HCT116 (cell line): ENCODE data around the gene GDPD2. TPM values are rescaled to one million over a fixed set of nuclear protein-coding genes. Genes with fewer than 3 reads are reported as not detected.
A peak's percentile ranks its signal among the peaks of the same experiment; 100 is the strongest.

Experiments used
- ATAC-seq: fragments of 200-7000 bp; cut with Tn5 transposase; 2 replicates; pipeline ENCODE4 v1.9.1; 2020; ENCODE audit warnings: mild to moderate bottlenecking, moderate library complexity
- BruUV-seq: library from RNA; stranded (reverse); fragments of 400-500 nt; replicated peaks from 2 replicates; lab custom pipeline; 2021; lab: Mats Ljungman, UMichigan
- CTCF ChIA-PET: fragments of 300-600 bp; sonication (Branson Sonifier 250); formaldehyde crosslinking; loops from one replicate; lab custom pipeline; 2021; ENCODE audit warnings: antibody characterized with exemption; lab: Charles Lee
- POLR2A ChIA-PET: fragments of 300-600, 350-600 bp; sonication (Branson Sonifier 250); formaldehyde crosslinking; loops from one replicate; lab custom pipeline; 2021; ENCODE audit warnings: antibody characterized with exemption; lab: Charles Lee
- RAD21 ChIA-PET, 2 experiments: fragments of 300-600 bp; sonication (Branson Sonifier 250); formaldehyde crosslinking; loops; one replicate each; lab custom pipeline; 2023; ENCODE audit warnings: low total read pairs in 2 of 2; ENCODE audit not compliant: uncharacterized antibody in 2 of 2, unreplicated experiment in 2 of 2, low non-redundant PET in 1 of 2; lab: Charles Lee
- DNase-seq: peaks from one replicate; pipeline ENCODE4 v3.0.0-alpha.2; 2010; ENCODE audit warnings: low read depth, low spot score
- H2AFZ ChIP-seq: fragments of 200-600 bp; shearing (Covaris generic), sonication (generic); 2 replicates; pipeline ENCODE4 v1.6.1; 2017; ENCODE audit warnings: low read depth, mixed run types, mixed read lengths, antibody characterized with exemption, low read length; ENCODE audit not compliant: poor library complexity, severe bottlenecking
- H3K27ac ChIP-seq: 2 replicates; pipeline ENCODE4 v1.5.1; 2012; ENCODE audit warnings: low read depth, low read length
- H3K27me3 ChIP-seq: fragments of 200-600 bp; sonication (generic); 2 replicates; pipeline ENCODE4 v1.6.1; 2016; ENCODE audit warnings: mixed run types, low read length, mixed read lengths; ENCODE audit not compliant: insufficient read depth
- H3K36me3 ChIP-seq, 2 experiments: fragments of 200-500 bp in 1 of 2; fragments of 200-600 bp in 1 of 2; sonication (Bioruptor generic) in 1 of 2; sonication (generic) in 1 of 2; 2 replicates each; pipeline versions ENCODE4 v1.5.1 to v1.6.1; 2014 to 2016; ENCODE audit warnings: low read length in 2 of 2, inconsistent platforms in 1 of 2, mixed read lengths in 1 of 2, mixed run types in 1 of 2; ENCODE audit not compliant: insufficient read depth in 2 of 2, control insufficient read depth in 1 of 2
- H3K4me1 ChIP-seq, 2 experiments: fragments of 200-600 bp in 1 of 2; sonication (generic) in 1 of 2; 2 replicates each; pipeline versions ENCODE4 v1.5.1 to v1.6.1; 2012 to 2017; ENCODE audit warnings: low read length in 2 of 2, inconsistent platforms in 1 of 2, mild to moderate bottlenecking in 1 of 2, mixed read lengths in 1 of 2, mixed run types in 1 of 2, moderate library complexity in 1 of 2; ENCODE audit not compliant: insufficient read depth in 2 of 2, control insufficient read depth in 1 of 2
- H3K4me2 ChIP-seq: fragments of 200-600 bp; sonication (generic); 2 replicates; pipeline ENCODE4 v1.6.1; 2017; ENCODE audit warnings: mixed run types, low read length, mixed read lengths
- H3K4me3 ChIP-seq, 2 experiments: fragments of 200-600 bp in 1 of 2; sonication (generic) in 1 of 2; replicated peaks in 1 of 2; 2 replicates each; pipeline ENCODE4 v1.5.1; 2011 to 2016; ENCODE audit warnings: low read length in 2 of 2, control low read depth in 1 of 2, low read depth in 1 of 2, mild to moderate bottlenecking in 1 of 2, mixed read lengths in 1 of 2, mixed run types in 1 of 2
- H3K79me2 ChIP-seq: fragments of 200-600 bp; sonication (generic); 2 replicates; pipeline ENCODE4 v1.6.1; 2017; ENCODE audit warnings: mild to moderate bottlenecking, mixed run types, low read length, moderate library complexity, mixed read lengths; ENCODE audit not compliant: insufficient read depth
- H3K9ac ChIP-seq: fragments of 200-600 bp; sonication (generic); 2 replicates; pipeline ENCODE4 v1.6.1; 2016; ENCODE audit warnings: low read length, mixed read lengths
- H3K9me2 ChIP-seq: fragments of 200-600 bp; sonication (generic), shearing (Covaris generic); 2 replicates; pipeline ENCODE4 v1.6.1; 2017; ENCODE audit warnings: mixed run types, mild to moderate bottlenecking, moderate library complexity; ENCODE audit not compliant: insufficient read depth
- H3K9me3 ChIP-seq, 2 experiments: fragments of 200-500 bp in 1 of 2; fragments of 200-600 bp in 1 of 2; sonication (Bioruptor generic) in 1 of 2; sonication (generic) in 1 of 2; 2 replicates each; pipeline ENCODE4 v1.6.1; 2014 to 2017; ENCODE audit warnings: low read length in 2 of 2, mixed read lengths in 2 of 2, inconsistent platforms in 1 of 2, low read depth in 1 of 2, mild to moderate bottlenecking in 1 of 2, mixed run types in 1 of 2, moderate library complexity in 1 of 2; ENCODE audit not compliant: control insufficient read depth in 1 of 2, insufficient read depth in 1 of 2
- H4K20me1 ChIP-seq: fragments of 200-600 bp; sonication (generic), shearing (Covaris generic); 2 replicates; pipeline ENCODE4 v1.6.1; 2017; ENCODE audit warnings: mixed run types, mild to moderate bottlenecking, moderate library complexity; ENCODE audit not compliant: insufficient read depth
- EZH2phosphoT487 ChIP-seq: fragments of 200-600 bp; IDR thresholded peaks from 2 replicates; pipeline ENCODE4 v1.6.1; 2018; ENCODE audit warnings: antibody characterized with exemption, borderline replicate concordance
- SIN3A ChIP-seq: IDR thresholded peaks from 2 replicates; pipeline ENCODE4 v1.6.1; 2012; ENCODE audit warnings: low read depth
- YY1 ChIP-seq: IDR thresholded peaks from 2 replicates; pipeline ENCODE4 v1.6.1; 2011; ENCODE audit warnings: low read length, low read depth, moderate library complexity, mild to moderate bottlenecking; ENCODE audit not compliant: insufficient replicate concordance; ENCODE audit errors: extremely low read depth
- ZFX ChIP-seq: fragments of 450-650 bp; IDR thresholded peaks from 2 replicates; pipeline ENCODE4 v1.6.1; 2017
- intact Hi-C: fragments of 100-400 bp; cut with micrococcal nuclease; formaldehyde crosslinking; loops from 2 replicates; pipeline ENCODE4 v1.10.0; 2022
- total RNA-seq: library from RNA; stranded (reverse); gene quantifications from one replicate; pipeline ENCODE4 v1.2.1, GENCODE V29; 2021; ENCODE audit not compliant: unreplicated experiment
- TF ChIP-seq, protein P1 (sequence below): IDR thresholded peaks from 2 replicates; pipeline ENCODE4 v1.6.1; 2012
- TF ChIP-seq, protein P2 (sequence below), 3 experiments: fragments of 200-600 bp in 1 of 3; sonication (generic) in 1 of 3; IDR thresholded peaks in 2 of 3; conservative IDR thresholded peaks in 1 of 3; 2 replicates each; pipeline ENCODE4 v1.5.1; 2012 to 2017; ENCODE audit warnings: low read depth in 2 of 3, low read length in 2 of 3, antibody characterized with exemption in 1 of 3, borderline replicate concordance in 1 of 3, control low read depth in 1 of 3, mild to moderate bottlenecking in 1 of 3, mixed read lengths in 1 of 3, mixed run types in 1 of 3, moderate library complexity in 1 of 3; ENCODE audit not compliant: insufficient read depth in 1 of 3
- TF ChIP-seq, protein P3 (sequence below): IDR thresholded peaks from 2 replicates; pipeline ENCODE4 v1.6.1; 2012

The GDPD2 gene
- total RNA-seq, 1 experiment from 2014 or later, result not detected

DNA sequence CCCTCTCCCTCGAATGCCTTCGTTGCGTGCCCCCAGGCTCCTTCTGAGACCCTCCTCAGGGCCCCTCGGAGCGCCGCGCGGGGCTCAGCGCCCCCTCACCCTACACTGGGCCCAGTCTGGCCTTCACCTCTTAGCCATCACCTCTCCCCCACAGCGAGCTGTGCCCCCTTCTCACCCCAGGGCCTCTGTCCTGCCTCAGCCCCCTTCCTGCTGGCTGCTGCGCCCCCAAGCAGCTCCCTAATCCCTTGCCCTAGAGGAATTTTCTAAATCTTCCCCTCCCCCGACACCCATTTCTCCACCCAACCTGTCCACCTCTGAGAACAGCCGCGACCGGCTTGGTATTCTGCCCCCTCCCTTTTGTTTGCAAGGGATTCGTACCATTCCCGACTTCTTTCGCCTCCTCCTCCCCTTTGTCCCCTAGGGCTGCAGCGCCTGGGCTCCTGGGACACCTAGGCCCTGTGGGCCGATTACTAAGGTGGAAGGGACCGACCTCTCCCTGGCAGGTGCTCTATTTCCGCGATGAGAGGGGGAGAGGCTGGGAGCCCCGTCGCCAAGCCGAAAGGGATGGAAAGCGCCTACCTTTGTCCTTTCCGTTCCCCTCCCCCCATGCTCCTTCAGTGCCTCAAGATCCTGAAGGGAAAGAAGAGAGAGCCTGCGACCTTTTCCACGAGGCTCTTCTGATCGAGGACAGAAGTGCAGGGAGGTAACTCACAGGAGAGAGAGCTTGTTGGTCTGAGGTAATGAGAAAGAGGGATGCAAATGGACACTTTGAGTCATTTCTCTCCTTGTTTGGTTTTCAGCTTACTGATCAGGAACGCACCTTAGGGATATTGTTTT, 32.5 kb downstream of the GDPD2 start:
- TF ChIP-seq ZFX (peak; percentile 36; the same call in 1 of the 2 replicates), SIN3A (no peak), YY1 (no peak)

DNA sequence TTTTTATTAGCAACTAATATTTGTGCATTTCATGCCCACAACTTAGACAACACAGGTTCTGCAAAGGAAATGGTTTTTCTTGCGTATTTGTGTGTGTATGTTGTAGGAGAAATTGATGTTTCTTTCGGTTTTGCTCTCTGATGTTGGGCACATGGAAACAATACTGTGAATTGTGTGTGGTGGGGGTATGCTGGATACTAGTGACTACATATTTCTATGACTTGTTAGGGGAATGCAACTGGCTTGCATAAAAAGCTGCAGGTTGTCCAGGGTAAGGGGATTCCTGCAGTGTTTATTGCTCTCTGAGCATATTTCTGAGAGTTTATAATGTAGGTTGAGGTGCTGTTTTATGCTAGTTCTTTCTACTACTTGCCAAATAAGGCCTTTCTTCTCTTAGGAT, 33.1 kb downstream of the GDPD2 start:
- intact Hi-C loops, result loop anchor here (10.0 kb wide), 1 partner anchor 309 kb away; no protein-coding TSS in a partner anchor
- Histone ChIP-seq H3K79me2 (peaks cover 24% of the 10 kb centered on the region), H3K9ac (peak overlapping the region; percentile 81), H3K4me1 (peaks cover 10 to 32% of the 10 kb centered on the region in 2 experiments), H3K36me3 (0 out of 4 replicates have a peak, but pooled peaks cover 0 to 4% of the 10 kb centered on the region in 2 experiments), H3K27me3 (no peaks in the 10 kb centered on the region), H4K20me1 (no peaks in the 10 kb centered on the region), H3K27ac (no peak overlapping the region; the same call in 1 of the 2 replicates), H3K9me2 (no peaks in the 10 kb centered on the region), H2AFZ (no peak overlapping the region), H3K9me3 (no peaks in the 10 kb centered on the region), H3K4me3 (peak overlapping the region; percentile 67 to 73), H3K4me2 (peak overlapping the region; percentile 83)
- DNase-seq, result no peak
- ATAC-seq, result no peak
- ChIA-PET POLR2A (no interaction called here), CTCF (no interaction called here), RAD21 (interaction anchor here in 1 of 2 experiments (0.7 kb wide), 1 partner anchor 207 kb away, joined by 3 read pairs; no protein-coding TSS in a partner anchor)
- BruUV-seq, result no TSS peak
- TF ChIP-seq, protein P1, sequence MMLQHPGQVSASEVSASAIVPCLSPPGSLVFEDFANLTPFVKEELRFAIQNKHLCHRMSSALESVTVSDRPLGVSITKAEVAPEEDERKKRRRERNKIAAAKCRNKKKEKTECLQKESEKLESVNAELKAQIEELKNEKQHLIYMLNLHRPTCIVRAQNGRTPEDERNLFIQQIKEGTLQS, result no peak
- TF ChIP-seq, protein P2, sequence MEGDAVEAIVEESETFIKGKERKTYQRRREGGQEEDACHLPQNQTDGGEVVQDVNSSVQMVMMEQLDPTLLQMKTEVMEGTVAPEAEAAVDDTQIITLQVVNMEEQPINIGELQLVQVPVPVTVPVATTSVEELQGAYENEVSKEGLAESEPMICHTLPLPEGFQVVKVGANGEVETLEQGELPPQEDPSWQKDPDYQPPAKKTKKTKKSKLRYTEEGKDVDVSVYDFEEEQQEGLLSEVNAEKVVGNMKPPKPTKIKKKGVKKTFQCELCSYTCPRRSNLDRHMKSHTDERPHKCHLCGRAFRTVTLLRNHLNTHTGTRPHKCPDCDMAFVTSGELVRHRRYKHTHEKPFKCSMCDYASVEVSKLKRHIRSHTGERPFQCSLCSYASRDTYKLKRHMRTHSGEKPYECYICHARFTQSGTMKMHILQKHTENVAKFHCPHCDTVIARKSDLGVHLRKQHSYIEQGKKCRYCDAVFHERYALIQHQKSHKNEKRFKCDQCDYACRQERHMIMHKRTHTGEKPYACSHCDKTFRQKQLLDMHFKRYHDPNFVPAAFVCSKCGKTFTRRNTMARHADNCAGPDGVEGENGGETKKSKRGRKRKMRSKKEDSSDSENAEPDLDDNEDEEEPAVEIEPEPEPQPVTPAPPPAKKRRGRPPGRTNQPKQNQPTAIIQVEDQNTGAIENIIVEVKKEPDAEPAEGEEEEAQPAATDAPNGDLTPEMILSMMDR (IDR thresholded peaks at IDR 0.05 in 2 of 3, conservative IDR thresholded peaks at IDR 0.05 in 1 of 3; ENCODE audit: borderline replicate concordance in 1 of 3, insufficient read depth in 1 of 3, low read depth in 2 of 3, low read length in 2 of 3), result no peak
- TF ChIP-seq EZH2phosphoT487, result no peak
- TF ChIP-seq, protein P3, sequence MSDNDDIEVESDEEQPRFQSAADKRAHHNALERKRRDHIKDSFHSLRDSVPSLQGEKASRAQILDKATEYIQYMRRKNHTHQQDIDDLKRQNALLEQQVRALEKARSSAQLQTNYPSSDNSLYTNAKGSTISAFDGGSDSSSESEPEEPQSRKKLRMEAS, result no peak

More for the DNA sequence above, 32.5 kb downstream of the GDPD2 start:
- Histone ChIP-seq H3K4me2 (peak overlapping the region; percentile 83), H3K9me3 (no peaks in the 10 kb centered on the region), H3K27me3 (no peaks in the 10 kb centered on the region), H3K4me1 (peaks cover 10 to 32% of the 10 kb centered on the region in 2 experiments), H3K79me2 (peaks cover 20% of the 10 kb centered on the region), H3K36me3 (0 out of 4 replicates have a peak, but pooled peaks cover 0 to 4% of the 10 kb centered on the region in 2 experiments), H4K20me1 (no peaks in the 10 kb centered on the region), H3K9ac (peak overlapping the region; percentile 81), H3K9me2 (no peaks in the 10 kb centered on the region), H3K27ac (peak overlapping the region; percentile 90), H3K4me3 (peak overlapping the region; percentile 67 to 73), H2AFZ (no peak overlapping the region)
- ChIA-PET RAD21 (interaction anchor here (0.7 to 1.5 kb wide), 2 partner anchors 208 to 209 kb away, joined by 3 read pairs; no protein-coding TSS in a partner anchor), POLR2A (no interaction called here), CTCF (interaction anchor here (1.0 kb wide), 1 partner anchor 98 kb away, joined by 4 read pairs; no protein-coding TSS in a partner anchor)
- DNase-seq, result no peak
- peak; percentile 11 for ATAC-seq
- no TSS peak for BruUV-seq
- intact Hi-C loops, result loop anchor here (2.0 to 10.0 kb wide), 2 partner anchors 21 to 309 kb away; no protein-coding TSS in a partner anchor
